AG08395 (cell line): ENCODE results near the gene LAMC3.
A peak's percentile ranks its signal among the peaks of the same experiment; 100 is the strongest.

ENCODE experiments used
- DNase-seq: peaks from one replicate; pipeline ENCODE4 v3.0.0; 2012; ENCODE audit warnings: mixed read lengths, low spot score

Gene LAMC3

DNA sequence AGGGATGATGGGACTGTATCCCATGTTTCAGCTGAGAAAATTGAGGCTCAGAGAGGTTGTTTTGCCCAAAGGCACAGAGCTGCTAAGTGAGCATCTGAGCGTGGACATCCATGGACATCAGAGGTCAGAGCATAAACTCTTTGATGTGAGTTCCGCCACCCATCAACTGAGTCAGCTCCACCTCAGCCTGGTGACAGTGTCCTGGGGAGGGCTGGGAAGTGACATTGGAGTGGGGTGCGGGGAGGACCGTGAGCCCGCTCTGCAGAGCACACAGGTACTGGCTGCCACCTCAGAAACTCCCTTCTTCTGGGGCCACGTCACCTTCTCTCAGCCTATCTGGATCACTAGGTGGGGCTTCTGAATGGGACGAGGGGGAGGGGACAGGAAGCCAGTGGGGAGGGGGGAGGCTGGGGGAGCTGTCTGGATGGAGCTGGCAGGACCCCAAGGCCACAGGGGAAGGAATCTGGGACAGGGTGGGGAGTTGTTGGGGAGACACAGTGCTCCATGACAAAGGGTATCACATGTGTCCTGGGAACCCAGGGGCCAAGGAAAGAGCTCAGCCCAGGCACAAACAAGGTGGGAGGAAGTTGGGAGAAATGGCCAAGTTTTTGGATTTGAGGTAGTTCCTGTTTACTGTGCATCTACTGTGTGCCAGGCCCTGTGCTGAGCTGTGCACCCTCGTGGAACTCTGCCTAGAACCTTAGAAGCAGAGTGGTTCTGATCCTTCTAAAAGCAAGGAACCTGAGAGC, 2.5 kb downstream of the LAMC3 start:
- no peak for DNase-seq

DNA sequence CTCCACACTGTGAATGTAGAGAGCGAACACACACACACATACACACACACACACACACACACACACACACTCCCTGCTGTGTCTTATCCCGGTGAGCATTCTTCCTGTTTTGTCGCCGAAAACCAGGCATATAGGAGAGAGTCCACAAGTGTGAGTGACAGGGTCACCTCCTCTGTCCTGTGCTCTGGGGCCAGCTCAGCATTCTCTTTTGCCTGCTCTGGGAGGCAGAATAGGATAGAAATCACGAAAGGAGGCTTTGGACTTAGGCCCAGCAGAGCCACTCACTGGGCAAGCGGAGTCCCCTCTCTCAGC, 3.0 kb downstream of the LAMC3 start:
- DNase-seq, result no peak

DNA sequence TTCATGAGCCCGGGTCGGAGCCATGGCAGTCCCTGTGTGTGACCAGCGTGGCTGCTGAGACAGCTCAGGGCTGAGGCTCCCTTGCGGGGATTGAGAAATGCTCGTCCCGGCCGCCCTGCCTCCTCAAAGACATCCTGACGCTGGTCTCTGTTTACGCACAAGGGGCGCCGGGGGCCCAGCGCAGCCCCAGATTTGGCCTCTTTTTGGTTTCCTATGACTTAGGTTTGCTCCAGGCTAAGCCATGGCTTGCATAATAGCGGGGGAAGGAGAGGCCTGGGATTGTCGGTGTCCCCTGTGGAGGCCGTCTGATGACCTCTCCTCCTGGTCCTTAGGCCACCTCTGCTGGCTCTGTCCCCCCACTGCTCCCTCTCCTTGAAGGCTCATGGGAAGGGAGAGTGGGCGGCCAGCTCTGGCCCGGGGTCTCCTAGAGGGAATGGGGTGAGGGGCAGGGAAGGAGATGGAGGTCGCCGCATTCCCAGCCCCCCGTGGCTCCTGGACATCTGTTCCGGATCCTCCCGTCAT, 3.5 kb downstream of the LAMC3 start:
- DNase-seq, result no peak

DNA sequence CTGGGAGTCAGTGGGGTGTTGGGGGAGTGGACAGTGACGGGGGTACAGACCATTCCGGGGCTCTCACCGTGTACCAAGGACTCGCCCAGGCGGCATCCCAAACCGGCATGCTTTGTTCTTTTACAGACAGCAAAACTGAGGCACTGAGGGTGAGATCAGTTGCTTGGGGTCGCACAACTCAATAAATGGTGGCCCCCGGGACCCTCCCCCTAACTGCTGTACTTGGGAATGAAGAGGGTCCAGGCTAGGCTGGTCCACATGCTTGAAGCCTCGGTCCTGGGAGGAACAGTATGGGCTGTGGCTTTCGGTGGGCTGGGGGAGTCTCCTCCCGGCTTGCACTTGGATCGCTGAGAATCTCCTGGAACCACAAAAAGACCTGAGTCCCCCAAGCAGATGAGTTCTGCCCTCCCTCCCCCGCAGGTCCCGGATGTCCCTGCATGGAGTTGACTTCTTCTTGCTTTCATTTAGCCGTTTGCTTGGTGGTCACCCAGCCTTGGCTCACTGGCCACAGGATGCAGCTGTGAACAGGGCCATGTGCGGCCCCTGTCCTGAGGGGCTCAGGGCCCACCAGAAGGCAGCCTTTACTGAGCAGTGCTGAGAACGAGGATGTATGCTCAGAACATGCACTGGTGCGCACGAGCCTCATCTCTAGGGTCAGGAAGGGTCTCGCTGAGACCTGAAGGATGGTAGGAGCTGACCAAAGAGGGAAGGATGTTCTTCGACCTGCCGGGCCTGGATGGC, 4.2 kb downstream of the LAMC3 start:
- no peak for DNase-seq

DNA sequence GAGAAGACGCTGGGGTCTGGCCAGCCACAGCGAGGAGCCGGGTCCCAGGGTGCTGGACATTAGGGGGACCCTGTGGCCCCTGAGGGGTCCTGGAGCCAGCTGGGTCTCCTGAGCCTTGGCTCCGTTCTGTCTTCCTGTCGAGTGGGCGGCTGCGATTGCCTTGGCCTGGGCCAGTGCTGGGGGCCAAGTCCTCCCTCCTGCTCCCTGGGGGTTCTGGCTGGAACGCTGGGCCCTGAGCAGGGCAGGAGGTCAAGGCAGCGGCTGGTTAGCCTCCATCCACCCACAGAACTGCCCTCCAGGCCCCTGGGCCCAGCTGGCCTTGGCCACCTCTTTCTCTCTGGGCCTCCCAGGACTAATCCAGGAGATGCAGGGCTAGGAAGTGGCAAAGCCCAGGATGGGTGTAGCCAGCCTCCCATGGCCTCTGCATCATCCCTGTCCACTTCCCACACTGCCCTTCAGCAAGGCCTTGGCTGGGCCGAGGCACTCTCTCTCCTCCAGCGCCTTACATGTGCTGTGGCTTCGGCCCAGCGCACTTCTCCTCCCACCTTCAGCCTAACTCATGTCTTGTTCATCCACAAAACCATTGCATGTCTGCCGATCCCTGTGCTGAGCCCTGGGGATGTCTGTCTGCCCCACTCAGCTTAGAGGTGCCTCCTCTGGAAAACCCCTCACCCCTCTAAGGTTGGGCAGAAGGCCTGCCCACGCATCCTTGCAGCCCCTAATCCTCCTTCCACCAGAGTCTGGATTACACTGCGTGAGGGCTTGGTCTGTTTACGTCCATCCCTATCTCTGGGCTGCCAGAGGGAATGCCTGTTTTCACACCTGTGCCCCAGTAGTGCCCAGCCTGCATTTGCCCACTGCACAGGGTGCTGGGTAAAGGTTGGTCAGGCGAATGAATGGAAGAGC, 5.0 kb downstream of the LAMC3 start:
- no peak for DNase-seq

DNA sequence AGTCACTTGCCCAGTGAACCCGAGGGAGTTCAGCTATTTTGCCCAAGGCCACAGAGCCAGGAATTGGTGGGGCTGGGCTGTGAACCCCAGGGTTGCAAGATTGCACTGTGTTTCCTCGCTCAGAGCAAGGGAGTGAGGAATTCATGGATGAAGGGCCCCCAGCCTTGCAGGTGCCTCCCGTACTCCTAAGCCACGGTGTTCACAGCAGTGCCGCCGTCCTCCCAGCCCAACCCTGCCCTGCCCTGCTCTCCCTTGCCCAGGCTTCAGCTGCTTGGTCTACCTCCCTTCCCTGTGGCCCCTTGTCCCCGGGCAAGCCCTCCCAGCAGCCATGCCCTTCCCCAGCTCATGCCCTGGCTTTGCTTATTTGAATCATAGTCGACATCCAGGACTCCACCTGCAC, 6.1 kb downstream of the LAMC3 start:
- DNase-seq, result no peak

DNA sequence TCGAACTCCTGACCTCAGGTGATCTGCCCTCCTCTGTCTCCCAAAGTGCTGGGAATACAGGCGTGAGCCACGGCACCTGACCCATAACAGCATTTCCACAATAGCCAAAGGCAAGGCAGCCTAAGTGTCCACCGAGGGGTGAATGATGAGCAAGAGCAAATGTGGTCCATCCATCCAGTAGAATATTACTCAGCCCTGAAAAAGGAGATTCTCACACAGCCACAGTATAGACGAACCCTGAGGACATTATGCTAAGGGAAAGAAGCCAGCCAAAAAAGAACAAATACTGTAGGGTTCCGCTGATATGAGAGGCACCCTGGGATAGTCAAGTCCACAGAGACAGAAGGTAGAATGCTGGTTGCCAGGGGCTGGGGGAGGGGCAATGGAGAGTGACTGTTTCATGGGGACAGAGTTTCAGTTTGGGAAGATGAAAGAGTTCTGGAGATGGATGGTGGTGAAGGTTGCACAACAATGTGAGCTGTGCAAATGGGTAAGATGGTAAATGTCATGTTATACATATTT, 7.0 kb downstream of the LAMC3 start:
- no peak for DNase-seq

DNA sequence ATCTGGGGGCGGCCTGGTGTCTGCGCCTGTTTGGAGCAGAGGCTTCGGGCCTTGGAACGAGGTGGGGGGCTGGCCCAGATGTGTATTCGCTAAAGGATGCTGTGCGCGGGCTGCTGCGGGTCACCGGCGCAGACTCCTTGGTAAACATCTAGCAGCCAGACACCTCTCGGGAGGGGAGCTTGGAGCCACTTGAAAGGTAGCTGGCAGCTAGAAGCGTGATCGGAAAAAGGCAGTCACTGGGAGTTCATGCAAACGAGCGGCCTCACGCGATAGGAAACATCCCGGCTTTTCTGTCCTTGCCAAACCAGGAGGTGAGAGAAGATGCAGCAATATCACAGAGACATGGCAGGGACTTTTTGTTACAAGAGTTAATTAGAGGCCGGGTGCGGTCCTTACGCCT, 8.1 kb downstream of the LAMC3 start:
- peak; percentile 32 for DNase-seq

DNA sequence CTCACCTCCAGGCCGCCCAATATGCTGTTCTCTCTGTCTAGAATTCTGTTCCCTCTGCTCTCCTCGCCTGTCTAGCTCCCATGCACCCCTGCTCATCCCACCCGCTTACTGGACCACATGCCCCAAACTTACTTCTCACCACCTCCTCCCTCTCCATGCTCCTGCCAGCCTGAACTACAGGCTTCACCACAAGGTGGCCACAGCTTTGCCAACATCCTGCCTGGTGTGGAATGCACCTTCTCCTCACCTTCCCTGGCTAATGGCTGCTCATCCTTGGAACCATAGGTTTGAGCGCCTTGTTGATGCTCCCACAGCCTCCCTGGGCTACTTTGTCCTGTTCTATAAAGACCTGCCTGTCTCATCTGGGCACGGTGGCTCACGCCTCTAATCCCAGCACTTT, 9.6 kb downstream of the LAMC3 start:
- DNase-seq, result no peak

DNA sequence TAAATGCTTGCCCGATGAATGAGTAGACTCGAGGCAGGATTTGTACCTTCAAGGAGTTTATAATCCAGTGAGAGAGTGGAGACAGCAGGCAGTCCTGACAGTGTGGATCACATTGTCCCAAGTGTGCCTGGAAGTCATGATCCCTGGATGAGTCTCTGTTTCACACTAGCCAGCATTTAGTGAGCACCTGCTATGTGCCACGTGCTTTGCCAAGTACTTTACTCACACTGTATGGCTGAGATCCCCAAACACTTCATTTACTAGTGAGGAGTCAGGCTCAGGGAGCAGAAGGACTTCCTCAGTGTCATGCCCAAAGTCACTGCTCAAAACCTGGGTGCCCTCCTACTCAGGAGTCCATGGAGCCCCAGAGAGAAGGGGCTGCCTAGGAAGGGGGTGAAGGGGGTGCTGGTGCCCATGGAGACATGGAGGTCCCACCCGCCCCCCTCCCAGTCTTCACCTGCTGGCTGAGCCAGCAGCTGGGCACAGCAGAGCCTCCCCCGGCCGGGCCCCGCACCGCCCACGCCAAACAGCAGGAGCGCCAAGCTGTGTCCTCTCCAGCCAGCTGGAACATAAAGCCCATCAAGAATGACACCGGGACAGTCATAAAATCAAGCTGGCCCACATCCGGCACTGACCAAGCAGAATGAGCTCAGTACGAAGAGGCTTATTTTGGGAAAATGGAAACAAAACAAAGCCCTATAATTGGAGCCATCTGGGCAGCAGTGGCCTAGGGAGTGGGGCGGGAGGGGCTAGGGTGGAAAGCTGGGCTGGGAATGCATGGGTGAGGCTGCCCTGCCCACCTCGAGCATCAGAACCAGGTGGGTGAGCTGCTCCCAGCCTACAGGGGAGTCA, 10.6 kb downstream of the LAMC3 start:
- peak; percentile 69 for DNase-seq

DNA sequence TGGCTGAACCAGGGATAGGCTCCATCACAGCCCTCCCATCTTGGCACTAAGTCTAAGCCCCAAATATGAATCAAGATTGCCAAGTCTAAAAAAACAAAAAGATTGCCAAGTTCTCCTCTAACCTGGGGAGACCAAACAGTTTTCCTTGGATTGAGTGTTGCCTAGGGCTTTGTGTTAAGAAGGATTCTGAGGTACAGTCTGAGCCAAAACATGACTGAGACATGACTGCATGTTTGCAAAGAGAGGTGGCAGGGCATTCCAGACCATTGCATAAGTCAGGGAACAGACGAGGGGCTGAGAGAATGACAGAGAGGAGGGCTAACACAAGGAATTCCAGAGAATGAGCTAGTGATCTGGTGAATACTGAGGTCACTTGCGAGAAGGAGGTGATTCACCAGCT, 11.4 kb downstream of the LAMC3 start:
- DNase-seq, result peak; percentile 90

DNA sequence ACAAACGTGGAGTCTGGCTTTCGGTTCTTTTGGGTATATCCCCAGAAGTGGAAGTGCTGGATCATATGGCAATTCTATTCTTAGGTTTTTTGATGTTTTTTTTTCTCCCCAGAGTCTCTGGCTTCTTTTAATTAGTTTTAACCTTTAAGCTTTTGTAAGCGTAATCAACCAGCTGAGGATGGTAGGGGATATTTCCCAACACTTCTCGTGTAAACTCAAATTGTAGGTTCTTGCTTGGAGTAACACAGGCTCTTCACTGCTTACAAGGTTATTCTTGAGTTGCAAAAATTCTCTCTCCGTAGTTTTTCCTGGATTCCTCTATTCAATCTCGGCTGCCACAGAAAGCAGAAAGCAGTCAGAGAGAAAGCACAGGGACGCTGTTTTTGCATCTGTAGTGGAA, 11.9 kb downstream of the LAMC3 start:
- DNase-seq, result no peak

DNA sequence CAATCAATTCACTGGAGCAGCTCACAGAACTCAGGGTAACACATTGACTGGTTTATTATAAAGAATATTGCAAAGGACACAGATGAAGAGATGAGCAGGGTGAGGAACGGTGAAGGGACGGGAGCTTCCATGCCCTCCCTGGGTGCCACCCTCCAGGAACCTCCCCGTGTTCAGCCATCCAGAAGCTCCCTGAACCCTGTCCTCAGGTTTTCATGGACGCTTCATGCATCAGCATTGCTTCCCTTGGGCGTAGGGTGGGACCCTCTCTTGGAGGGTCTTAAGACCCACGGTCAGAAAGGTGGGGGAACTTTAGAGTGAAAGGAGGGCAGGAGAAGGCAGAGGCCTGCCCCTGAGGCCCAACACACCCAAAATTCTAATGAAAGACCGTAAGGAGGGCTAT, 12.8 kb downstream of the LAMC3 start:
- no peak for DNase-seq

DNA sequence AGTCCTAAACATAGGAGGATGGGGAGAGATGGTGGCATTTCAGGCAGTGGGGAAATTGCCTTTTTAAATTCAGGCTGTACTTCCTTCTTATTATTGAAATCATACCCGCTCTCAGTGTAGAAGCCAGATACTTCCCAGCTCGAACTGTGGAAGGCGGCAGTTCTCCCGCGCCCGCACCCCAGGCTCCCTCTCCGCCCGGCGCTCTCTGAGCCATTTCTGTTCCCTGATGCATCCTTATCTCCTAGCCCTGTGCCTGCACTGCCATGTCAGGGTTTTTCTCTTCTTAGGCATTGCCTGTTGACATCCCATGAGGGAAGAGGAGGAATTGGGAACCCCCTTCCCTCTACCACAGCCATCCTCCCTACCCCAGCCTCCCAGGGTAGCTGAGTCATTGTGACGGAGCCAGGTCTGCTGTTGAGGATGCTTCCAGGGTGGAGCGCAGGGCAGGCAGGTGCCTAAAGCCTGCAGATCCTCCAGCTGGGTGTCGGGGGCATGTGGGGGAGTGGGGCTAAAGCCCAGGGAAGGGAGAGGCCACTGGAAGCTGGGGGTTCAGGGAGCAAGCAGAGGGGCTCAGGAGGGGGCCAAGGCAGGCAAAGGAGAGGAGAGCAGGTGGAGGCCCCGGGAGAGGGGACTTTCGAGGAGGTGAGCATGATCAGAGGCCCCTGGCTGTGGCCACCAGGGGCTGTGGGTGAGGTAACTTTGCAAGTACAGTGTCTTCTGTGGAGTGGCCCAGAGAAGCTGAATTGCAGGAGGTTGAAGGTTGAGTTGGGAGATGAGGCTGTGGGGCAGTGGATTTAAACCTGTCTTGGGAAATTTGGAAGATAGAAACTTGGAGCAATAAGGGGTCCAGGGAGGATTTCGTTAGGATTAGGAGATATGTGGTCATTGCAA, 16.2 kb downstream of the LAMC3 start:
- DNase-seq, result no peak

DNA sequence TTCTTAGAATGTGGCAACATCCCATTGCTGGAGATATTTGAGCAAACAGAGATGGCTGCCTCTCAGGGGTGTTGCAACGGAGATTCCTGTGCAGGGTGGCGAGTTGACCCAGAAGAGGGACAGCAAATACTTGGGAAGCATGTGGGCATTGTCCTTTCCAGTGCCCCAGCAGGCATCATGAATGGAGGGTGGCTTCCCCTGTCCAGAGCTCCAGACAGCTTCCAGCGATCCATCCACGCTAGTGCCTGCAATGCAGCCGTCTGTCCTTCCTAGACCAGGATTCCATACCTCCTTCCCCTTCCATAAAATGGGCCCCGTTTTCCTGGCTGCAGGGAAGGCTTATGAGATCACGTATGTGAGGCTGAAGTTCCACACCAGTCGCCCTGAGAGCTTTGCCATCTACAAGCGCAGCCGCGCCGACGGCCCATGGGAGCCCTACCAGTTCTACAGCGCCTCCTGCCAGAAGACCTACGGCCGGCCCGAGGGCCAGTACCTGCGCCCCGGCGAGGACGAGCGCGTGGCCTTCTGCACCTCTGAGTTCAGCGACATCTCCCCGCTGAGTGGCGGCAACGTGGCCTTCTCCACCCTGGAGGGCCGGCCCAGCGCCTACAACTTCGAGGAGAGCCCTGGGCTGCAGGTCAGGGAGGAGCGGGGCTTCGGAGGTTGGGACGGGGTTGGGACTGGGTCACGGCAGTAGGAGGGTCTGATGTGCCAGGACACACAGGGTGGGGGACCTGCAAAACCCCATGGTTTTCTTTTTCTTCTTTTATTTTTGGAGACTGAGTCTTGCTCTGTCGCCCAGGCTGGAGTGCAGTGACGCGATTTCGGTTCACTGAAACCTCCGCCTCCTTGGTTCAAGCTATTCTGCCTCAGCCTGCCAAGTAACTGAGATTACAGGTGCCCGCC, 17.2 kb downstream of the LAMC3 start:
- DNase-seq, result no peak

DNA sequence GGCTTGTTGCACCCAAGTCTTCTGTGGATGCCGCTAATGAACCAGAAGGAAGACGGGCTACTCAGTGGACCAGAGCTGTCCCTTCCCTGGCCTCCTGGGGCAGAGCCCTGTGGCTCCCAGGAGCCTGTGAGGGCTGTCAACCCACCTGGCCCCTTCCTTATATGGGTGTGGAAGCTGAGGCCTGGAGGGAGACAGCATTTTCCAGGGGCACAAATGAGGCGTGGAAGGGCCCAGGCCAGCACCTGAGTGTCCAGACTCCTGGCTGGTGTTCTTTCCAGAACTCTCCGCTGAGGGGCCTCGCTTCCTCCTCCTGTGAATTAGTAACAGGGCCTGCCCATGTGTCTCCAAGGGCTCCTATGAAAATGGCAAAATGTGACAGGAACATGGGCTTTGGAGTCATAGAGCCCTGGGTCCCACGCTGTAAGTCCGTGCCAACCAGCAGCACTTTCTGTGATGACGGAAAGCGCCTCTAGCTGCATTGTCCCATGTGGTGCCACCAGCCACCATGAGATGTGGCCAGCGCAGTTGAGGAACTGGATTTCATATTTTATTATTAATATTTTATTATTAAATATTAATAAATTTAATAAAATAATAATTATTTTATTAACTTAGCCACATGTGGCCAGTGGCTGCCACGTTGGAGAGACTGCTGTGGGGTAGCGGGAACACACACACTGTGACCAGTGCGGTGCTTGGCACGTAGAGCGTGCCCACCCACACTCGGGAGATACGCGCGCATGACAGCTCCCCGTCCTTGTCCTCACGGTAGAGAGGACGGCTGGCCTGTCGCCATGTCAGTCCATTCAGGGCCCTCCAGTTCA, 18.3 kb downstream of the LAMC3 start:
- DNase-seq, result no peak

DNA sequence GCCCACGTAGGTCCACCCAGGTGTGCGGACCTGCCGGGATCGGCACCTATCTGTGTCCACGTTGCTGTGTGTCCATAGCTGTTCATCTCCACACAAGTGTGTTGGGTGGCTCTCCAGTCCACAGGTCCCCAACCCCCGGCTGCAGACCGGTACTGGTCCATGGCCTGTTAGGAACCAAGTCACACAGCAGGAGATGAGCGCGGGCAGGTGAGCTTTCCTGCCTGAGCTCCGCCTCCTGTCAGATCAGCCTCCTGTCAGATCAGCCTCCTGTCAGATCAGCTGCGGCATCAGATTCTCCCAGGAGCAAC, 18.9 kb downstream of the LAMC3 start:
- no peak for DNase-seq

DNA sequence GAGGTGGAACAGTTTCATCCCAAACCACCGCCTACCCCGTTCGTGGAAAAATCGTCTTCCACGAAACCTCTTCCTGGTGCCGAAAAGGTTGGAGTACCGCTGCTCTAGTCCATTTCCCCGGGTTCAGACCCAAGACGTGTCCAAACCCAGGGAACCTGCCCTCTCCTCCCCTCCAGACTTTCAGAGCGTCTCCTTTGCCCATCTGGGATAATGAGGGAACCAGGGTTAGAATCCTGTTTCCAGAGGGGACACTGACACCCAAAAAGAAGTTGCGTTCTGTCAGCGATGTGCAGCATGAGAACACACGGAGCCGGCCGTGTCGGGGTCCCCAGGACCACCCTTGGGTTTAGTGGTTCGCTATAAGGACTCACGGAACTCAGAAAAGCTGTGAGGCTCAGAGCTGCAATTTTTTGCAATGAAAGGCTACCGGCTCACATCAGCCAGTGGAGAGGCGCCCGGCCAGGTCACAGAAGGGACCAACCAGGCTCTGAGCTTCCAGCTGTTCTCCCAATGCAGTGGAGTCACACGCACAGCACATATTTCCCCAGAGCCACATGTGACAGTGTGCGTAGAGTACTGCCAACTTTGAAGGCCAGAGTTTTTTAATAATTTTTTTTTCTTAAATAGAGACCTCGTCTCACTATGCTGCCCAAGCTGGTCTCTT, 19.4 kb downstream of the LAMC3 start:
- DNase-seq, result peak; percentile 41
